GM12891 (cell line): Measurements from ENCODE around the gene PCDHB2.

ENCODE experiments used
- POLR2A ChIP-seq: IDR thresholded peaks from 2 replicates; pipeline ENCODE4 v1.6.1; 2011; ENCODE audit warnings: low read depth, low read length, control low read depth
- POLR2AphosphoS5 ChIP-seq: IDR thresholded peaks from 2 replicates; pipeline ENCODE4 v1.6.1; 2011; ENCODE audit warnings: low read depth, low read length, control low read depth
- POU2F2 ChIP-seq: IDR thresholded peaks from 2 replicates; pipeline ENCODE4 v1.6.1; 2011; ENCODE audit warnings: low read depth, mild to moderate bottlenecking, control low read depth, low read length, moderate library complexity
- TAF1 ChIP-seq: IDR thresholded peaks from 2 replicates; pipeline ENCODE4 v1.6.1; 2011; ENCODE audit warnings: low read depth, low read length, control low read depth

GRCh38 chr5:141051521-141051866 lies 42.9 kb upstream of the PCDHB2 start:
- TF ChIP-seq POLR2AphosphoS5 (no peak), TAF1 (no peak), POLR2A (no peak), POU2F2 (no peak)
